Measurements from ENCODE around the gene TPD52L2. TPM values are rescaled to one million over a fixed set of nuclear protein-coding genes. Genes with fewer than 3 reads are reported as not detected.

Gene TPD52L2
- total RNA-seq, 1 donor from 2014 or later = 57.4 TPM

DNA sequence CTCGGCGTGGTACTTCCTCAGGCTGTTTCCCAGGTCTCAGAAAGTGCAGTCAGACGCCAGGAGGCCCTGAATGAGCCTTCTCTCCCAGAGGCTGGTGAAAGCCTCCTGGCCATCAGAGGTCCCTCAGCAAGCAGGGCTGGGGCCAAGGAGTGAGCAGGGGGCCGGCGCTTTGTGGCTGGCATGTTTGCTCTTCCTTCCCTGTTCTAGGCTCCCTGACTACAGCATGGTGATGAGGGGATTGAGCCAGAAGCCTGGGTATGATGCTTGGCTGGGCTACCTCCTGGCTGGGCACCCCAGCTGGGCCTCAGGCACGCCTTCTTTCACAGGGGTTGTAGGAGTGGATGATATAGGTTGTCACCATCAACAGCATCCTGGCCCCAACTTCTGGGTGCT lies 18.1 kb downstream of the TPD52L2 start:
- Mint-ChIP-seq H3K27ac (ENCODE audit: unreplicated experiment) (no peak overlapping the region), H3K9me3 (no peaks in the 10 kb centered on the region), H3K36me3 (ENCODE audit: low read depth) (peaks cover 2% of the 10 kb centered on the region), H3K4me1 (no peaks in the 10 kb centered on the region), H3K4me3 (no peak overlapping the region), H3K27me3 (ENCODE audit: low read depth) (no peaks in the 10 kb centered on the region)
- TF ChIP-seq, protein P1, sequence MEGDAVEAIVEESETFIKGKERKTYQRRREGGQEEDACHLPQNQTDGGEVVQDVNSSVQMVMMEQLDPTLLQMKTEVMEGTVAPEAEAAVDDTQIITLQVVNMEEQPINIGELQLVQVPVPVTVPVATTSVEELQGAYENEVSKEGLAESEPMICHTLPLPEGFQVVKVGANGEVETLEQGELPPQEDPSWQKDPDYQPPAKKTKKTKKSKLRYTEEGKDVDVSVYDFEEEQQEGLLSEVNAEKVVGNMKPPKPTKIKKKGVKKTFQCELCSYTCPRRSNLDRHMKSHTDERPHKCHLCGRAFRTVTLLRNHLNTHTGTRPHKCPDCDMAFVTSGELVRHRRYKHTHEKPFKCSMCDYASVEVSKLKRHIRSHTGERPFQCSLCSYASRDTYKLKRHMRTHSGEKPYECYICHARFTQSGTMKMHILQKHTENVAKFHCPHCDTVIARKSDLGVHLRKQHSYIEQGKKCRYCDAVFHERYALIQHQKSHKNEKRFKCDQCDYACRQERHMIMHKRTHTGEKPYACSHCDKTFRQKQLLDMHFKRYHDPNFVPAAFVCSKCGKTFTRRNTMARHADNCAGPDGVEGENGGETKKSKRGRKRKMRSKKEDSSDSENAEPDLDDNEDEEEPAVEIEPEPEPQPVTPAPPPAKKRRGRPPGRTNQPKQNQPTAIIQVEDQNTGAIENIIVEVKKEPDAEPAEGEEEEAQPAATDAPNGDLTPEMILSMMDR (conservative IDR thresholded peaks at IDR 0.05) = no peak
- DNase-seq (ENCODE audit: low read depth, low spot score) = no peak

DNA sequence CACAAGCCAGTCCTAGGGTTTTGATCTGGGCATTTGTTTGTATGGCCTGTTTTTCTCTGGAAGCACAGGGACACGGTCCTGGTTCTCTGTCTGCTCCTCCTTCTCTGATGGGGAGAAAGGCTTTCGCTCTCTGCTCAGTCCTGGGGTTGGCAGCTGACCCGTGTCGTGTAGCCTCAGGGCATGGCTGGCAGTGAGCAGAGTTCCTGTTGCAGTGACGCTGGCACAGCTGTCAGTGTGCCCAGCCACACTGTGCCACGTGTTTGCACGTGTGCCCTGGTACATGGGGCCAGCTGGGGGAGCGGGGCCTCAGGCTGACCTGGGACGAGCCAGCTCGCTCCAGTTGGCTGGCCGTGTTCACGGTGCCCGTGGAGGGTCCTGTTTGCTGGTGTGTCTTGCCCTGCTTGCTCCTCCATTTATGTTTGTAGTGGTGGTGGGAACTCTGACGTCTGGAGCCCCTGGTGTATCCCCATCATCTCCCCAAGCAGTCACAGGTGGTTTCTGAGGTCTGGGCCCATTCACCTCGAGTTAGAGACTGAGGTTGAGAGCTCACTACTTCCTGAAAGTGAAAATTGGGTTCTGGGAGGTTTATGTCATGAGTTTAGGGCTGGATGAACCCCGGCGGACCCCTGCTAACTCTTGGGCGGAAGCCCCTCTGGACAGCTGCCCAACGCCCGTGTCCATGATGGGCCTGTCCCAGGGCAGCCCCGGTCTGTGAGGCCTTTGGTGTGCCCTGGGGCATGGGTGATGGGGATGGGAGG lies 19.6 kb downstream of the TPD52L2 start:
- Mint-ChIP-seq H3K4me3 (no peak overlapping the region), H3K4me1 (no peaks in the 10 kb centered on the region), H3K9me3 (no peaks in the 10 kb centered on the region), H3K36me3 (ENCODE audit: low read depth) (peaks cover 2% of the 10 kb centered on the region), H3K27me3 (ENCODE audit: low read depth) (no peaks in the 10 kb centered on the region), H3K27ac (ENCODE audit: unreplicated experiment) (no peak overlapping the region)
- TF ChIP-seq, protein P1 (conservative IDR thresholded peaks at IDR 0.05) = no peak
- DNase-seq (ENCODE audit: low read depth, low spot score) = no peak

DNA sequence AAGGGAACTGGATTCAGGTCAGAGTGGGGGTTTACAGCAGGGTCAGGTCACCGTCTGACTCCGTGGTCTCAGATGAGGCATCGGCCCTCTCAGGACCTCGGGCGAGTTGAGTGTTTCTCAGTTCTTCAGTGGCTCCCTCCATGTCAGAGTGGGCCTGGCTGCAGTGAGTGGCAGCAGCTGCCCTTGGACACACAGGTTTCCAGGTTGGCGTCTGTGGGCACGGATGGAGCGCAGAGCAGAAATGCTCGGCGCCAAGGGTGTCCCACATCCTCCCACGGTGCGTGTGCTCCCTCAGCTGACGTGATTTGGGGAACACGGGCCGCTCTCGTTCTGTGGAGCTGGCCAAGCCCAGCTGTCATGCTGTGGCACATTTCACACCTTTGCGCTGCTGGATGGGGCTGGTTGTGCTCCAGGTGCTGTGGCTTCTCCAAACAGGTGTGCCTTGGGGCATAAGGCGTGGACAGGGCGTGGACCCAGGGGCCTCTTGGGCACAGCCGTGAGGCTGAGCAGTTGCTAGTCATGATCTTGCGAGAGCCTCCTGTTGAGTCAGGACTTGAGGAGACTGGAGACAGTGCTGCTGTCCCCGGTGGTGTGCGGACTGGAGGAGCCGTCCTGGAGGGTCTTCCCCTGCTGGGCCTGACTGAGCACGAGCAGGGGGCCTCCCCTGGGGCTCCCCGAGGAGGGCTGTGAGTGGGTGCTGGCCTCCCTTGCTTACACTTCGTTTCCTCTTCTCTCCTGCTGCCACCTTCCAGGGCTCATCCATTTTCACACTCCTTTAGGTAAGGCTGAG lies 20.4 kb downstream of the TPD52L2 start:
- no peak overlapping the region for H3K4me3 Mint-ChIP-seq
- peaks cover 2% of the 10 kb centered on the region for H3K36me3 Mint-ChIP-seq (ENCODE audit: low read depth)
- no peaks in the 10 kb centered on the region for H3K27me3 Mint-ChIP-seq (ENCODE audit: low read depth)
- no peak overlapping the region for H3K27ac Mint-ChIP-seq (ENCODE audit: unreplicated experiment)
- no peak for DNase-seq (ENCODE audit: low read depth, low spot score)
- H3K9me3 Mint-ChIP-seq = no peaks in the 10 kb centered on the region
- no peaks in the 10 kb centered on the region for H3K4me1 Mint-ChIP-seq
- TF ChIP-seq, protein P1 (conservative IDR thresholded peaks at IDR 0.05) = no peak

DNA sequence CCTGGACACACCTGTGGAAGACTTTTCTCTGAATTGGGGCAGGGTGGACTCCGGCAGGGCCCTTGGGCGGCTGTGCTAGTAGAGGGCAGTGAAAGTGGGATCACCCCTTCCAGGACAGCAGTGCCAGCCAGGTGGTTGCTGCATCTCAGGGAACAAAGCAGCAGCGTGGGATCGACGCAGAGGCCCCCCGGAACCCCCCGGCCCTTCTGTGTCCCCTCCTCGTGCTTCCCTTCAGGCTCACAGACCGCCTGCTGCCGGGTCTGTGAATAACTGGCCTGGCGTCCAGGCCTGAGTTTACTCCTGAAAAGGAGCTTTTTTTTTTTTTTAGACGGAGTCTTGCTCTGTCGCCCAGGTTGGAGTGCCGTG lies 21.0 kb downstream of the TPD52L2 start:
- Mint-ChIP-seq H3K36me3 (ENCODE audit: low read depth) (peaks cover 2% of the 10 kb centered on the region), H3K9me3 (no peaks in the 10 kb centered on the region)

DNA sequence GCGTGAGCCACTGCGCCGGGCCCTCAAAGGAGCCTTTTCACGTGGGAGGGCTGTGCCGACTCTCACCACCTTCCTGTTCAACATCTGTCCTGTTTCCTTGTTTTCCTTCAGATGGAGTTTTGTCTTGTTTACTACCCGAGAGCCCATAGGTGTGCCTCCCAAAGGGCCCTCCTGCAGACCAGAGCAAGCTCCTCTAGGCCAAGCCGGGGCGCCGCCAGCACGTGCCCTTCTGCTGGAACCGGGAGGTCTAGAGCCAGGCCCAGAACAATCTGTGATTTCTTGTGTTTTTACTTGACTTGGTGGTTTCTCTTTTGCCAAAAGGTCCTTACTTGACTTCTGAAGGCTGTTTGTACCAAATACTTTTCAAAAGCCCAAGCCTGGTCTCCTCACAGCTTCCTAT lies 21.9 kb downstream of the TPD52L2 start:
- DNase-seq (ENCODE audit: low read depth, low spot score) = no peak
- H3K36me3 Mint-ChIP-seq (ENCODE audit: low read depth) = peaks cover 2% of the 10 kb centered on the region

More for the DNA sequence above, 21.0 kb downstream of the TPD52L2 start:
- Mint-ChIP-seq H3K27ac (ENCODE audit: unreplicated experiment) (no peak overlapping the region), H3K4me1 (no peaks in the 10 kb centered on the region), H3K4me3 (no peak overlapping the region), H3K27me3 (ENCODE audit: low read depth) (no peaks in the 10 kb centered on the region)
- TF ChIP-seq, protein P1 (conservative IDR thresholded peaks at IDR 0.05) = no peak
- DNase-seq (ENCODE audit: low read depth, low spot score) = no peak

More for the DNA sequence above, 21.9 kb downstream of the TPD52L2 start:
- no peaks in the 10 kb centered on the region for H3K27me3 Mint-ChIP-seq (ENCODE audit: low read depth)
- no peak overlapping the region for H3K4me3 Mint-ChIP-seq
- TF ChIP-seq, protein P1 (conservative IDR thresholded peaks at IDR 0.05) = no peak
- H3K9me3 Mint-ChIP-seq = no peaks in the 10 kb centered on the region
- no peak overlapping the region for H3K27ac Mint-ChIP-seq (ENCODE audit: unreplicated experiment)
- no peaks in the 10 kb centered on the region for H3K4me1 Mint-ChIP-seq
